K562 treated with DMSO at 1 percent for 12 hours (cell line): Measurements from ENCODE around the gene GIGYF1. TPM values are rescaled to one million over a fixed set of nuclear protein-coding genes. Genes with fewer than 3 reads are reported as not detected.

Source experiments
- total RNA-seq: library from RNA; unstranded; fragments of 300-600 nt; gene quantifications from 2 replicates; pipeline ENCODE4 v1.2.3, GENCODE V29; 2022; ENCODE audit not compliant: insufficient read depth

Gene GIGYF1, protein sequence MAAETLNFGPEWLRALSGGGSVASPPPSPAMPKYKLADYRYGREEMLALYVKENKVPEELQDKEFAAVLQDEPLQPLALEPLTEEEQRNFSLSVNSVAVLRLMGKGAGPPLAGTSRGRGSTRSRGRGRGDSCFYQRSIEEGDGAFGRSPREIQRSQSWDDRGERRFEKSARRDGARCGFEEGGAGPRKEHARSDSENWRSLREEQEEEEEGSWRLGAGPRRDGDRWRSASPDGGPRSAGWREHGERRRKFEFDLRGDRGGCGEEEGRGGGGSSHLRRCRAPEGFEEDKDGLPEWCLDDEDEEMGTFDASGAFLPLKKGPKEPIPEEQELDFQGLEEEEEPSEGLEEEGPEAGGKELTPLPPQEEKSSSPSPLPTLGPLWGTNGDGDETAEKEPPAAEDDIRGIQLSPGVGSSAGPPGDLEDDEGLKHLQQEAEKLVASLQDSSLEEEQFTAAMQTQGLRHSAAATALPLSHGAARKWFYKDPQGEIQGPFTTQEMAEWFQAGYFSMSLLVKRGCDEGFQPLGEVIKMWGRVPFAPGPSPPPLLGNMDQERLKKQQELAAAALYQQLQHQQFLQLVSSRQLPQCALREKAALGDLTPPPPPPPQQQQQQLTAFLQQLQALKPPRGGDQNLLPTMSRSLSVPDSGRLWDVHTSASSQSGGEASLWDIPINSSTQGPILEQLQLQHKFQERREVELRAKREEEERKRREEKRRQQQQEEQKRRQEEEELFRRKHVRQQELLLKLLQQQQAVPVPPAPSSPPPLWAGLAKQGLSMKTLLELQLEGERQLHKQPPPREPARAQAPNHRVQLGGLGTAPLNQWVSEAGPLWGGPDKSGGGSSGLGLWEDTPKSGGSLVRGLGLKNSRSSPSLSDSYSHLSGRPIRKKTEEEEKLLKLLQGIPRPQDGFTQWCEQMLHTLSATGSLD (N-terminal part only)
- 11.4 and 30.9 TPM in 2 replicates for total RNA-seq

DNA sequence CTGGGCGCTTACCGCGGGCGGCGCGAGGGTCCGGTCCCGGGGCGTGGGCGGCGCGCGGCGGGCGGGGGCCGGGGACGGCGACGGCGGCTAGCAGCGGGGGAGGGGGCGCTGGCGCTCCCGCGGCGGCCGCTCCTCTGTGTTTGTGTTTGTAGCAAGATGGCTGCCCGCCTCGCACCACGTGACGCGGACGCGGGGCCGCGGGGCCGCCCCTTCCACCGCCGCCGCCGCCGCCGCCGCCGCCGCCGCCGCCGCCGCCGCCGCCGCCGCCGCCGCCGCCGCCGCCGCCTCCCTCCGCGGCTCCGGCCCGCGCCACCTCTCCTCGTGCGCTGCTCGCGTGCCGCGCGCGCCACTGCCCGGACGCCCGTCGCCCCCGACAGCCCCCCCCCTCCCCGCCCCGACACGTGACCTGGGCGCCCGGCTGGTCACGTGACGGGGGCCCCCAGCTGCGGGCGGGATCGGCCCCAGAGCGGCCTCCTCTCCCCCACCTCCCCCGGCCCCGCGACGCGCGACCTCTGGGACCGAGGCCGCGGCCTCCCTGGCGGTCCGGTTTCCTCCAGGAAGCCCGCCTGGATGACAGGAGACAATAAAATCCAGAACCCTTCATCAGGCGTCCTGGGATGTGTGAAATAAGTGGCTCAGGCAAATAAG lies at the start of gene GIGYF1:
Gene GIGYF1 (minus strand): TSS at position 153 of the 648 bp plus-strand sequence. CDS start 6,012 bp downstream, outside the sequence.

DNA sequence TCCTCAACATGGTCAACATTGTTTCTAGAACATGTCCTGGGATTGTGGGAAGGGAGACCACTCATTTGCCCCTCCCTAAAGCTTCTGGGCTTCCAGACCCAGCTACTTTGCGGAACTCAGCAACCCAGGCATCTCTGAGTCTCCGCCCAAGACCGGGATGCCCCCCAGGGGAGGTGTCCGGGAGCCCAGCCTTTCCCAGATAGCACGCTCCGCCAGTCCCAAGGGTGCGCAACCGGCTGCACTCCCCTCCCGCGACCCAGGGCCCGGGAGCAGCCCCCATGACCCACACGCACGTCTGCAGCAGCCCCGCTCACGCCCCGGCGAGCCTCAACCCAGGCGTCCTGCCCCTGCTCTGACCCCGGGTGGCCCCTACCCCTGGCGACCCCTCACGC lies 26.2 kb upstream of the GIGYF1 start, which contains the start of gene EPO:
Gene EPO (plus strand): TSS at position 190 of the 392 bp plus-strand sequence. CDS start 513 bp downstream, outside the sequence.

DNA sequence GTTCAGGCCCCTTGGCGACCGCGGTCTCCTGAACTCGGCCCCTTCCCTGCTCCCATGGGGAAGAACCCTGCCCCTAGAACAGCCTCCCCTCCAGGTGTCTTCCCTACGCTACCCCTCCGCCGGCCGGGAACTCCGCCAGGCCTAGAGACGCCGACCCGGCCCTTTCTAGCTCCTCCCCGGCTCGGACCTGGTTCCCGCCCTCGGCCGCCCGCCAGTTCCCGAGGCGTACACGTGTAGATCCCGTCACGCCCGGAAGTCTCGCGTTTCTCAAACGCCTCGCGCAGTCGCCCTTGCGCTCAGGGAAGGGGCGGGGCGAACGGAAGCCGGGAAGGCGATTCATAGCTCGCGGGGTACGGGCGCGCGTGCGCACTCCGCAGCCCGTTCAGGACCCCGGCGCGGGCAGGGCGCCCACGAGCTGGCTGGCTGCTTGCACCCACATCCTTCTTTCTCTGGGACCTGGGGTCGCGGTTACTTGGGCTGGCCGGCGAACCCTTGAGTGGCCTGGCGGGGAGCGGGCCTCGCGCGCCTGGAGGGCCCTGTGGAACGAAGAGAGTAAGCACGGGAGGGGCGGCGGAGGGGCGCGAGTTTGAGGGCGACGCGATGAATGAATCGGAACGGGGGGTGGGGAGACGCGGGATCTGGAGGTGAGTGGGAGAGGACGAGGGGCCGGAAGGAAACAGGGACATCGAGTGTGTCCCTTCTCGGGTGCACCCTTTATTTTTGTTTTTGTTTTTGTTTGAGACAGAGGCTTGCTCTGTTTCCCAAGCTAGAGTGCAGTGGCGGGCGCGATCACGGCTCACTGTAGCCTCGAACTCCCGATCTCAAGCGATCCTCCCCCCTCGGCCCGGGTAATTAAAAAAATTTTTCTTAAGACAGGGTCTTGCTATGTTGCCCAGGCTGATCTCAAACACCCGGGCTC lies 12.0 kb upstream of the GIGYF1 start, which contains the start of gene POP7:
Gene POP7 (plus strand): TSS at position 369 of the 919 bp plus-strand sequence. CDS start 710 bp downstream, outside the sequence.

DNA sequence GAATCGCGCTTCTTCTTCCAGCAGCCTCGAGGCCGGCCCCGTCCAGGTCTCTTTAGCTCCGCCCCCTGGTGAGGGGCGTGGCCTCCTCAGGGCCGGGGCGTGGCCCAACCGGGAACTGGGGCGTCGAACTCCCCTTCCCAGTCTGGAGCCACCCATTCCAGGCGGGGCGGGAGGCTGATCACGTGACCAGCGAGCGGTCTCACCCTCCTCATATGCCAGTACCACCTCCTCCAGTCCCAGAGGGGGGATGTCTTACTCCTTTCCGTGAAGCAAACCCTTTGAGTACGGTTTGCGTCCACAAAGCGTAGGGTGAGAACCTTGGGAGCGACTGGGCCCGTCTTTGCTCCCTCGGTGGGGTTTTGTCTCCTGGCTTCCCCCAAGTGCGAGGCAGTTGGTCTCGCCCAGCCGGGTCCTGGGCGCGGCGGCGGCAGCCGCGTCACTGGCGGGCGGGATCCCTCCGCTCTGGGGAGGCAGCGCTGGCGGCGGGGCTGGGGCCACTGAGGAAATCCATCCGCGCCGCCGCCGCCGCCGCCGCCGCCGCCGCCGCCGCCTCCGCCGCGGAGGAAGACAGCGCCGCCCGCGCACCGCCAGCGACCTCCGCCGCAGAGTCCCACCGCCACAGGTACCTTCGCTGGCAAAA lies 20.6 kb downstream of the GIGYF1 start, which contains the start of gene GNB2:
Gene GNB2 (plus strand): TSS at position 439 of the 640 bp plus-strand sequence. CDS start 2,526 bp downstream, outside the sequence.

DNA sequence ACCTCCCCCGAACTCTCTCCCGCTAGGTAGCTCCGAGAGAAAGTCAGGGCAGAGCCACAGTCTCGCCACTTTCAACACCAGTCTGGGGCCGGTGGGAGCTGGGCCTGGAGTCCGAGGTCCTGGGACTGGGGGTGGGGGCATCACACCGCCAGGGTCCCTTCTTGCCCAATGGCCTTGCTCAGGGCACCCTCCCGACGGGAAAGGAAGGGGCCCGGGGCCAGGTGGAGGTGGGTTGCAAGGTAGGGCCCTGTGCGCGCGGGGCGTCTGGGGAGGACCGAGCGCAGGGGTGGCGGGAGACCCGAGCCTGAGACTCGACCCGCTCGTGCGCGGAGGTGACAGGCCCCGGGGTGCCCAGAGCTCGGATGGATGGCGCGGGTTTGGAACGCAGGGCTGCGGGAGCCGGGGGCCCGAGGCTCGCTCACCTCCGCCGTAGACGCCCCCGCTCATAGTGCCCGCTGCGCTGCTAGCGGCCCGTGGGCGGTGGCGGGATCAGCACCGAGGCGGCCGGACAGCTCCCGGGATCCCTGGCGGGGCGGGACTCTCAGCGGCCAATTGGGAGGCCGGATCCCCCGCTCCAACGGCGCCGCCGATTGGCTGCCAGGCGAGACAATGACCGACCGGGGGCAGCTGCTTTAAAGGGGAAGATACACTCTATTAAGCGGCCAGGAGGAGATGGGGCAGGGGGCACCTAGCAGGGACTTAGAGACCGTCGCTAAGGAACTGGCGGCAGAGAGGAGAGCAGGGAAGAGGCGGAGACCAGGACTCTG lies 38.0 kb downstream of the GIGYF1 start, which contains the start of gene ACTL6B:
Gene ACTL6B (minus strand): TSS at position 541 of the 767 bp plus-strand sequence. CDS start 94 bp downstream, at position 447.

DNA sequence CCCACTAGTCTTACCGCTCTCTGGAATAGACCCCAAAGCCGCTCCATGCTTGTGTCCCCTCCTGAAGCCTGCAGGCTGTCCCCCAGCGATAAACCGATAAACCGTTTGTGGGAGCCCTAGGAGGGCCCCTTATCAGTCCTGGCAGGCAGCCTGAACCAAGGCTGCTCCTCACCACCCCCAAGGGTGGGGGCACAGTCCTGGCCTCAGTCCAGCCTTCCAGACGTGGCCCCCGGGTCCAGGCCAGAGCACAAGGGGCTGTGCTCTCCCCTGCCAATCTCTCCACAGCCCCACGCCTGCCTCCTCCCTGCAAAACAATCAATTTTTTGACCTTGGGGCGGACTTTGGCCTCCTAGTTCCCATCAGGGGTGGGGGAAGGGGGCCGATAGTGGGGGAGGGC lies 52.6 kb downstream of the GIGYF1 start, which contains the start of gene TFR2:
Gene TFR2 (minus strand): TSS at position 90 of the 397 bp plus-strand sequence. CDS start 43 bp downstream, at position 47.

Other genes with a start within 250 kb of the GIGYF1 start
- gene SPACDR, start 230.0 kb downstream of the GIGYF1 start, total RNA-seq, result 2.1 TPM in 1 of 2 replicates, not detected in the other
- gene TSC22D4, start 215.0 kb downstream of the GIGYF1 start, total RNA-seq, result 141 and 148 TPM in 2 replicates
- 1.2 TPM in 2 replicates for gene NYAP1, start 210.3 kb downstream of the GIGYF1 start, total RNA-seq
- 16.6 and 18.5 TPM in 2 replicates for gene AGFG2, start 155.0 kb downstream of the GIGYF1 start, total RNA-seq
- 11.5 and 19.0 TPM in 2 replicates for gene SAP25, start 120.3 kb downstream of the GIGYF1 start, total RNA-seq
- 67.0 and 99.9 TPM in 2 replicates for gene LRCH4, start 108.1 kb downstream of the GIGYF1 start, total RNA-seq
- gene FBXO24, start 107.9 kb downstream of the GIGYF1 start, total RNA-seq, result 1.3 and 2.5 TPM in 2 replicates
- gene PCOLCE, start 91.9 kb downstream of the GIGYF1 start, total RNA-seq, result 14.4 and 24.9 TPM in 2 replicates
- 40.9 and 41.5 TPM in 2 replicates for gene MOSPD3, start 81.7 kb downstream of the GIGYF1 start, total RNA-seq
- gene TFR2, start 52.7 kb downstream of the GIGYF1 start, total RNA-seq, result 47.9 and 70.0 TPM in 2 replicates
- gene ACTL6B, start 37.8 kb downstream of the GIGYF1 start, total RNA-seq, result not detected in 2 replicates
- gene GNB2, start 20.5 kb downstream of the GIGYF1 start, total RNA-seq, result 568 and 655 TPM in 2 replicates
- gene POP7, start 11.9 kb upstream of the GIGYF1 start, total RNA-seq, result 82.2 and 128 TPM in 2 replicates
- gene EPO, start 26.2 kb upstream of the GIGYF1 start, total RNA-seq, result not detected in 2 replicates
- not detected in 2 replicates for gene ZAN, start 39.3 kb upstream of the GIGYF1 start, total RNA-seq
- gene EPHB4, start 133.3 kb upstream of the GIGYF1 start, total RNA-seq, result 29.2 and 45.9 TPM in 2 replicates
- 11.1 and 18.6 TPM in 2 replicates for gene SLC12A9, start 158.5 kb upstream of the GIGYF1 start, total RNA-seq
- 65.2 and 74.9 TPM in 2 replicates for gene TRIP6, start 173.1 kb upstream of the GIGYF1 start, total RNA-seq
- gene SRRT, start 180.9 kb upstream of the GIGYF1 start, total RNA-seq, result 81.0 and 147 TPM in 2 replicates
- 1.4 TPM in 1 of 2 replicates, not detected in the other for gene UFSP1, start 195.5 kb upstream of the GIGYF1 start, total RNA-seq
- 1.4 and 5.5 TPM in 2 replicates for gene ACHE, start 201.6 kb upstream of the GIGYF1 start, total RNA-seq